PC-9 (cell line): ENCODE results near the gene EPHA2. TPM values are rescaled to one million over a fixed set of nuclear protein-coding genes. Genes with fewer than 3 reads are reported as not detected.

Experiments
- BruUV-seq: library from RNA; stranded (reverse); fragments of 400-500 nt; replicated peaks from 2 replicates; lab custom pipeline; 2021; lab: Mats Ljungman, UMichigan
- CTCF ChIA-PET: fragments of 300-600 bp; sonication (Branson Sonifier 250); formaldehyde crosslinking; loops from one replicate; lab custom pipeline; 2022; ENCODE audit warnings: antibody characterized with exemption; lab: Charles Lee
- POLR2A ChIA-PET: fragments of 300-600 bp; sonication (Branson Sonifier 250); formaldehyde crosslinking; loops from one replicate; lab custom pipeline; 2022; ENCODE audit warnings: antibody characterized with exemption; ENCODE audit not compliant: unreplicated experiment; lab: Charles Lee
- DNase-seq, 2 experiments: peaks; one replicate each; pipeline versions ENCODE4 v3.0.0 to v3.0.0-alpha.2; 2015 to 2022; ENCODE audit warnings: mixed read lengths in 1 of 2
- H2AFZ ChIP-seq: fragments of 200-600 bp; sonication (generic); 2 replicates; pipeline ENCODE4 v1.8.1; 2017; ENCODE audit warnings: antibody characterized with exemption
- H3F3A ChIP-seq: fragments of 200-600 bp; sonication (generic); 2 replicates; pipeline ENCODE4 v1.8.1; 2017; ENCODE audit warnings: antibody characterized with exemption, mild to moderate bottlenecking, low read depth; ENCODE audit not compliant: insufficient read depth
- H3K27ac ChIP-seq: fragments of 200-600 bp; sonication (generic); 2 replicates; pipeline ENCODE4 v1.6.1; 2016; ENCODE audit warnings: mixed run types
- H3K27me3 ChIP-seq: fragments of 200-600 bp; sonication (generic); 2 replicates; pipeline ENCODE4 v1.6.1; 2016; ENCODE audit warnings: low read depth, mixed run types; ENCODE audit not compliant: insufficient read depth
- H3K36me3 ChIP-seq: fragments of 200-600 bp; sonication (generic); 2 replicates; pipeline ENCODE4 v1.6.1; 2016; ENCODE audit warnings: low read depth, mixed run types
- H3K4me1 ChIP-seq: fragments of 200-600 bp; sonication (generic); replicated peaks from 2 replicates; pipeline ENCODE4 v1.6.1; 2016; ENCODE audit warnings: mixed run types; ENCODE audit not compliant: insufficient read depth
- H3K4me2 ChIP-seq: fragments of 200-600 bp; sonication (generic); 2 replicates; pipeline ENCODE4 v1.6.1; 2017; ENCODE audit warnings: mixed run types
- H3K4me3 ChIP-seq: fragments of 200-600 bp; sonication (generic); 2 replicates; pipeline ENCODE4 v1.6.1; 2016; ENCODE audit warnings: mixed run types
- H3K79me2 ChIP-seq: fragments of 200-600 bp; sonication (generic); 2 replicates; pipeline ENCODE4 v1.6.1; 2017; ENCODE audit warnings: low read depth, mixed run types
- H3K9me2 ChIP-seq: fragments of 200-600 bp; sonication (generic); 2 replicates; pipeline ENCODE4 v1.8.1; 2017; ENCODE audit warnings: mild to moderate bottlenecking; ENCODE audit not compliant: insufficient read depth
- H3K9me3 ChIP-seq: fragments of 200-600 bp; sonication (generic); 2 replicates; pipeline ENCODE4 v1.8.1; 2016; ENCODE audit warnings: low read depth; ENCODE audit not compliant: insufficient read depth
- H4K20me1 ChIP-seq: fragments of 200-600 bp; sonication (generic); 2 replicates; pipeline ENCODE4 v1.8.1; 2017; ENCODE audit not compliant: insufficient read depth
- EZH2 ChIP-seq: fragments of 200-600 bp; sonication (generic); IDR thresholded peaks from 2 replicates; pipeline ENCODE4 v1.8.0; 2017; ENCODE audit warnings: antibody characterized with exemption, low read depth
- intact Hi-C: fragments of 100-400 bp; cut with micrococcal nuclease; formaldehyde crosslinking; loops from one replicate; pipeline ENCODE4 v1.10.0; 2022; ENCODE audit not compliant: unreplicated experiment
- total RNA-seq: library from RNA; stranded (reverse); gene quantifications from 2 replicates; pipeline ENCODE4 v1.2.3, GENCODE V29; 2021
- TF ChIP-seq, protein P1 (sequence below): fragments of 200-600 bp; sonication (generic); conservative IDR thresholded peaks from 2 replicates; pipeline ENCODE4 v1.6.1; 2017; ENCODE audit warnings: mixed run types, antibody characterized with exemption, mild to moderate bottlenecking, moderate library complexity

The EPHA2 gene
- total RNA-seq, 1 experiment from 2014 or later, result 48.3 TPM

DNA sequence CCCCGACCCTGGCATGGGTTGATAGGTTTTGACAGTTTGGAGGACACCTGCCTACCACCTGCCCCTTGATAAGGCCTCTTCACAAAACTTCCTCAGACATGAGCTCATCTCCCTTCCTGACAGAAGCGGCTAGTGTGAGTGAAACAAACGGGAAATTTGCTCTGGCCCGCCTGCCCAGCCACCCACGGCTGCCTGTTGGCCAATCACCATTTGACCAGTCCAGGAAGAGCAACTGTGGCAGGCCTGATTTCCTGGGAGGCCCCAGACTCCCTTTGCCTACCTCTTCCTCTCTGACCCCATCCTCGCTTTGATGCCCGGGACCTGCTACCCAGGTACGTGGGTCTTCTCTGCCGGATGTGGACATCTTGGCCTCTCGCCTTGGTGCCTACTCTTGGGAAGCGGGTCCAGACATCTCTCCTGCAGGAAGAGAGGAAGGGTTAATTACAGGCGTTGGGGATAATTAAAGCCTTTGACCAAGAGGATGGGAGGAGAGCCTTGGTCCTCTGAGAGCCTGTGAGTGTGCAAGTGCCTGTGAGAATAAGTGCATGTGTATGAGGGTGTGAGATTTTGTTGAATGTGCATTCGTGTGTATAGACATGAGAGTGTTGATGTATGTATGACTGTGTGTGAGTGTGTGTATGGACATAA is 1.1 kb upstream of the EPHA2 start:
- Histone ChIP-seq H3F3A (peaks cover 38% of the 10 kb centered on the region), H3K4me2 (peak overlapping the region; percentile 96), H3K9me3 (no peaks in the 10 kb centered on the region), H3K4me1 (peaks cover 39% of the 10 kb centered on the region), H3K4me3 (peak overlapping the region; percentile 86), H3K27me3 (no peaks in the 10 kb centered on the region), H4K20me1 (peaks cover 17% of the 10 kb centered on the region), H2AFZ (no peak overlapping the region), H3K27ac (peak overlapping the region; percentile 81; the same call in 1 of the 2 replicates), H3K79me2 (peaks cover 61% of the 10 kb centered on the region), H3K36me3 (peaks cover 19% of the 10 kb centered on the region), H3K9me2 (no peaks in the 10 kb centered on the region)
- intact Hi-C loops, result loop anchor here (1.0 to 2.0 kb wide), 3 partner anchors 12 to 30 kb away; no protein-coding TSS in a partner anchor
- ChIA-PET POLR2A (interaction anchor here (0.6 to 2.8 kb wide), 5 partner anchors 13 to 358 kb away, joined by 4 to 33 read pairs (median 5); no protein-coding TSS in a partner anchor), CTCF (interaction anchor here (0.6 to 1.2 kb wide), 3 partner anchors 32 to 78 kb away, joined by 3 to 5 read pairs (median 3); no protein-coding TSS in a partner anchor)
- no peak for DNase-seq
- BruUV-seq, result no TSS peak
- no peak for TF ChIP-seq EZH2
- TF ChIP-seq, protein P1, sequence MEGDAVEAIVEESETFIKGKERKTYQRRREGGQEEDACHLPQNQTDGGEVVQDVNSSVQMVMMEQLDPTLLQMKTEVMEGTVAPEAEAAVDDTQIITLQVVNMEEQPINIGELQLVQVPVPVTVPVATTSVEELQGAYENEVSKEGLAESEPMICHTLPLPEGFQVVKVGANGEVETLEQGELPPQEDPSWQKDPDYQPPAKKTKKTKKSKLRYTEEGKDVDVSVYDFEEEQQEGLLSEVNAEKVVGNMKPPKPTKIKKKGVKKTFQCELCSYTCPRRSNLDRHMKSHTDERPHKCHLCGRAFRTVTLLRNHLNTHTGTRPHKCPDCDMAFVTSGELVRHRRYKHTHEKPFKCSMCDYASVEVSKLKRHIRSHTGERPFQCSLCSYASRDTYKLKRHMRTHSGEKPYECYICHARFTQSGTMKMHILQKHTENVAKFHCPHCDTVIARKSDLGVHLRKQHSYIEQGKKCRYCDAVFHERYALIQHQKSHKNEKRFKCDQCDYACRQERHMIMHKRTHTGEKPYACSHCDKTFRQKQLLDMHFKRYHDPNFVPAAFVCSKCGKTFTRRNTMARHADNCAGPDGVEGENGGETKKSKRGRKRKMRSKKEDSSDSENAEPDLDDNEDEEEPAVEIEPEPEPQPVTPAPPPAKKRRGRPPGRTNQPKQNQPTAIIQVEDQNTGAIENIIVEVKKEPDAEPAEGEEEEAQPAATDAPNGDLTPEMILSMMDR, result no peak

- POLR2A ChIA-PET, result interaction anchor here (0.6 to 2.8 kb wide), 5 partner anchors 10 to 63 kb away, joined by 3 to 33 read pairs (median 7); no protein-coding TSS in a partner anchor
- intact Hi-C loops, result loop anchor here (1.0 to 2.0 kb wide), 2 partner anchors 72 to 75 kb away; no protein-coding TSS in a partner anchor
- Histone ChIP-seq H3K9me2 (no peaks in the 10 kb centered on the region), H3K4me3 (peak overlapping the region; percentile 86), H3K27ac (peak overlapping the region; percentile 81), H2AFZ (no peak overlapping the region), H4K20me1 (peaks cover 42% of the 10 kb centered on the region), H3K4me1 (peaks cover 57% of the 10 kb centered on the region), H3K27me3 (no peaks in the 10 kb centered on the region), H3F3A (peaks cover 57% of the 10 kb centered on the region), H3K9me3 (no peaks in the 10 kb centered on the region), H3K79me2 (peaks cover 89% of the 10 kb centered on the region), H3K36me3 (peaks cover 42% of the 10 kb centered on the region), H3K4me2 (peak overlapping the region; percentile 96)
- BruUV-seq, result no TSS peak
- TF ChIP-seq, protein P1, result 0 out of 2 replicates have a peak, but pooled peaks have one; percentile 9
- TF ChIP-seq EZH2, result no peak
- no peak for DNase-seq
- CTCF ChIA-PET, result interaction anchor here (0.6 to 0.8 kb wide), 4 partner anchors 9 to 81 kb away, joined by 3 to 14 read pairs (median 4); no protein-coding TSS in a partner anchor
Observed at GRCh38 chr1:16153999-16154673, 1.7 kb downstream of the EPHA2 start.
